Tibial artery (tissue), 4 donors: ENCODE measurements around the gene CD28.

Source experiments
- DNase-seq, 2 donors: peaks; one replicate each; pipeline ENCODE4 v3.0.0-alpha.2; 2019
- H3K27ac ChIP-seq, 2 donors: fragments of 200-600 bp; sonication (generic) in 1 of 2; 1 replicate in 1 of 2; 2 replicates in 1 of 2; pipeline ENCODE4 v1.5.1; 2018 to 2019; ENCODE audit warnings: mild to moderate bottlenecking in 1 of 2
- H3K27me3 ChIP-seq, 2 donors: fragments of 200-600 bp; sonication (generic) in 1 of 2; one replicate each; pipeline versions ENCODE4 v1.5.1 to v1.6.0; 2016 to 2019
- H3K36me3 ChIP-seq, 3 donors: fragments of 200-600 bp; sonication (generic) in 2 of 3; one replicate each; pipeline ENCODE4 v1.5.1; 2016 to 2019; ENCODE audit warnings: mild to moderate bottlenecking in 2 of 3
- H3K4me1 ChIP-seq, 4 donors: fragments of 200-600 bp; sonication (generic) in 2 of 4; 1 replicate in 3 of 4; 2 replicates in 1 of 4; pipeline ENCODE4 v1.5.1; 2016 to 2019
- H3K4me3 ChIP-seq, 2 donors: fragments of 200-600 bp; sonication (generic) in 1 of 2; 1 replicate in 1 of 2; 2 replicates in 1 of 2; pipeline ENCODE4 v1.5.1; 2018 to 2019; ENCODE audit warnings: mild to moderate bottlenecking in 2 of 2
- H3K9me3 ChIP-seq, 3 donors: fragments of 200-600 bp; sonication (generic) in 1 of 3; one replicate each; pipeline ENCODE4 v1.5.1; 2016 to 2019
- CTCF ChIP-seq, 2 experiments: fragments of 200-600 bp in 1 of 2; fragments of 450-650 bp in 1 of 2; IDR thresholded peaks; one replicate each; pipeline ENCODE4 v1.5.1; 2017 to 2019; ENCODE audit warnings: antibody characterized with exemption in 2 of 2, mild to moderate bottlenecking in 1 of 2, moderate library complexity in 1 of 2
- intact Hi-C: fragments of 100-400 bp; cut with DNase I; formaldehyde crosslinking; loops from one replicate; pipeline ENCODE4 v1.15.0; 2023; ENCODE audit warnings: low total_unique reads

CD28 gene

GRCh38 chr2:203759690-203760365 lies 53.4 kb downstream of the CD28 start:
- Histone ChIP-seq H3K4me1 (peaks cover 0 to 12% (median 3%) of the 10 kb centered on the region in 4 donors), H3K27me3 (no peaks in the 10 kb centered on the region), H3K27ac (no peak overlapping the region), H3K9me3 (peaks cover 0 to 9% (median 0%) of the 10 kb centered on the region in 3 donors), H3K4me3 (no peak overlapping the region), H3K36me3 (no peaks in the 10 kb centered on the region)
- intact Hi-C loops, result no loop called here
- no peak for TF ChIP-seq CTCF (IDR thresholded peaks at IDR 0.05)
- DNase-seq, result no peak

- TF ChIP-seq CTCF (IDR thresholded peaks at IDR 0.05), result no peak
- Histone ChIP-seq H3K36me3 (no peaks in the 10 kb centered on the region), H3K27me3 (no peaks in the 10 kb centered on the region), H3K4me3 (no peak overlapping the region), H3K9me3 (peaks cover 0 to 5% (median 0%) of the 10 kb centered on the region in 3 donors), H3K27ac (no peak overlapping the region), H3K4me1 (peaks cover 0 to 12% (median 3%) of the 10 kb centered on the region in 4 donors)
- intact Hi-C loops, result no loop called here
- DNase-seq, result no peak
Measured at GRCh38 chr2:203761121-203761520, 54.7 kb downstream of the CD28 start.

- Histone ChIP-seq H3K9me3 (no peaks in the 10 kb centered on the region), H3K36me3 (no peaks in the 10 kb centered on the region), H3K4me3 (no peak overlapping the region), H3K27me3 (no peaks in the 10 kb centered on the region), H3K4me1 (peaks cover 0 to 12% (median 3%) of the 10 kb centered on the region in 4 donors), H3K27ac (no peak overlapping the region)
- TF ChIP-seq CTCF (IDR thresholded peaks at IDR 0.05), result no peak
- intact Hi-C loops, result no loop called here
- DNase-seq, result no peak
Measured at GRCh38 chr2:203763241-203763937, 57.0 kb downstream of the CD28 start.

DNA sequence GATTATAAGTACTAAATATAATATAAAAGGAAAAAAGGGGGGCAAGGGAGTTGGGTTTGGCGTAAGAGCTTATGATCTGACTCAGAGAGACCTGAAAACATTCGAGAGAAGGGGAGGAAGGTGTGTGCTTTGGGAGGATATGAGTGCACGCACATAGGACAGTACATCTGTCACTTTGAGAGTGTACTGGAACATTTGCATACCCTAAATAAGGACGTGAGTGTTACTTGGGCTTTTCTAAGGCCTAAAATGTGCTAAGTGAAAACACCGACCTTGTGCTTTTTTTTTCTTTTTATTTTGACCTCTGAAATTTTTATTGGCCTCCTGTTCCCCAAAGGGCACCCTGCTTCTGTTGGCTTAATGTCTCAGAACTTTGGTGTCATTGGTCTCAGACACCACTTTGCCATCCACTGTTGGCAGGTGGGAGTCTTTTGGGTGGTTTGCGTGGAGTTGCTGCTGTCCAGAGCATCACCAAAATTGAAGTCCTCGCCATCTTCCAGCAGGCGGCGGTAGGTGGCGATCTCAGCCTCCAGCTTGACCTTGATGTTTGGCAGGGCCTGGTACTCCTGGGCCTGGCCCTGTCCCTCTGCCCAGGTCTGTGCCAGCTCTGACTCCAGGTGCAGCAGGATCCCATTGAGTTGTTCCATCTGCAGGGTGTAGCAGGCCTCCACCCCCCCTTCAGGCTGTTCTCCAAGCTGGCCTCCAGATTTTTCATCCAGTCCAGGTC lies 57.7 kb downstream of the CD28 start:
- TF ChIP-seq CTCF (IDR thresholded peaks at IDR 0.05), result no peak
- no peak for DNase-seq
- peaks cover 0 to 12% (median 1%) of the 10 kb centered on the region in 4 donors for H3K4me1 ChIP-seq
- H3K4me3 ChIP-seq, result no peak overlapping the region
- intact Hi-C loops, result no loop called here
- no peaks in the 10 kb centered on the region for H3K27me3 ChIP-seq
- no peaks in the 10 kb centered on the region for H3K9me3 ChIP-seq
- no peaks in the 10 kb centered on the region for H3K36me3 ChIP-seq
- H3K27ac ChIP-seq, result no peak overlapping the region

GRCh38 chr2:203772456-203773165 lies 66.2 kb downstream of the CD28 start:
- TF ChIP-seq CTCF (IDR thresholded peaks at IDR 0.05), result no peak
- H3K4me1 ChIP-seq, result peaks cover 0 to 9% (median 0%) of the 10 kb centered on the region in 4 donors
- H3K4me3 ChIP-seq, result no peak overlapping the region
- no peak overlapping the region for H3K27ac ChIP-seq
- intact Hi-C loops, result no loop called here
- no peaks in the 10 kb centered on the region for H3K9me3 ChIP-seq
- H3K27me3 ChIP-seq, result no peaks in the 10 kb centered on the region
- DNase-seq, result no peak
- H3K36me3 ChIP-seq, result no peaks in the 10 kb centered on the region
